SK-N-SH (cell line): ENCODE results near the gene IKZF1. TPM values are rescaled to one million over a fixed set of nuclear protein-coding genes. Genes with fewer than 3 reads are reported as not detected.

Source experiments
- CTCF ChIA-PET: fragments of 300-600, 350-600 bp; formaldehyde crosslinking; extraction: SDS; loops from one replicate; lab custom pipeline; 2021; lab: Yijun Ruan, JAX
- POLR2A ChIA-PET: fragments of 350-600 bp; sonication (Branson Sonifier 250); formaldehyde crosslinking; extraction: SDS; loops from one replicate; lab custom pipeline; 2020; ENCODE audit warnings: antibody characterized with exemption, inconsistent platforms; lab: Yijun Ruan, JAX
- DNase-seq: peaks from one replicate; pipeline ENCODE4 v3.0.0; 2012
- H2AFZ ChIP-seq: fragments of 200-600 bp; sonication (generic); 2 replicates; pipeline ENCODE4 v1.8.1; 2016; ENCODE audit warnings: antibody characterized with exemption, mild to moderate bottlenecking, low read depth
- H3F3A ChIP-seq: fragments of 200-600 bp; sonication (generic); replicated peaks from 2 replicates; pipeline ENCODE3; 2016; ENCODE audit warnings: antibody characterized with exemption, mild to moderate bottlenecking; ENCODE audit not compliant: insufficient read depth
- H3K27ac ChIP-seq, 2 experiments: fragments of 200-500 bp in 1 of 2; fragments of 200-600 bp in 1 of 2; sonication (Bioruptor generic) in 1 of 2; sonication (generic), shearing (Covaris generic) in 1 of 2; 2 replicates each; pipeline versions ENCODE4 v1.5.1 to v1.6.1; 2014 to 2016; ENCODE audit warnings: low read depth in 2 of 2, inconsistent platforms in 1 of 2, low read length in 1 of 2, mild to moderate bottlenecking in 1 of 2, mixed read lengths in 1 of 2
- H3K27me3 ChIP-seq: fragments of 200-600 bp; sonication (generic), shearing (Covaris generic); 2 replicates; pipeline ENCODE4 v1.6.1; 2016; ENCODE audit warnings: mixed run types; ENCODE audit not compliant: insufficient read depth
- H3K36me3 ChIP-seq, 2 experiments: fragments of 200-500 bp in 1 of 2; fragments of 200-600 bp in 1 of 2; sonication (Bioruptor generic) in 1 of 2; sonication (generic) in 1 of 2; replicated peaks in 1 of 2; 2 replicates each; pipeline versions ENCODE3 to v1.5.1; 2014 to 2016; ENCODE audit warnings: low read length in 1 of 2, mild to moderate bottlenecking in 1 of 2; ENCODE audit not compliant: insufficient read depth in 2 of 2, control insufficient read depth in 1 of 2
- H3K4me1 ChIP-seq, 2 experiments: fragments of 200-500 bp in 1 of 2; fragments of 200-600 bp in 1 of 2; sonication (Bioruptor generic) in 1 of 2; sonication (generic), shearing (Covaris generic) in 1 of 2; 2 replicates each; pipeline versions ENCODE4 v1.5.1 to v1.6.1; 2014 to 2016; ENCODE audit warnings: low read depth in 1 of 2, low read length in 1 of 2, mixed run types in 1 of 2; ENCODE audit not compliant: insufficient read depth in 2 of 2, control insufficient read depth in 1 of 2
- H3K4me2 ChIP-seq: fragments of 200-600 bp; sonication (generic), shearing (Covaris generic); 2 replicates; pipeline ENCODE4 v1.6.1; 2017; ENCODE audit warnings: mixed run types
- H3K4me3 ChIP-seq, 2 experiments: fragments of 200-500 bp in 1 of 2; fragments of 200-600 bp in 1 of 2; sonication (Bioruptor generic) in 1 of 2; sonication (generic), shearing (Covaris generic) in 1 of 2; 2 replicates each; pipeline versions ENCODE4 v1.5.1 to v1.8.1; 2014 to 2016; ENCODE audit warnings: low read depth in 2 of 2, inconsistent platforms in 1 of 2, low read length in 1 of 2, mild to moderate bottlenecking in 1 of 2, mixed read lengths in 1 of 2, moderate library complexity in 1 of 2
- H3K79me2 ChIP-seq: fragments of 200-600 bp; sonication (generic); 2 replicates; pipeline ENCODE4 v1.8.1; 2017; ENCODE audit warnings: mild to moderate bottlenecking; ENCODE audit not compliant: insufficient read depth
- H3K9ac ChIP-seq: fragments of 200-600 bp; sonication (generic); 2 replicates; pipeline ENCODE4 v1.6.1; 2017; ENCODE audit warnings: mixed run types
- H3K9me2 ChIP-seq: fragments of 200-600 bp; sonication (generic); 2 replicates; pipeline ENCODE4 v1.6.1; 2017; ENCODE audit warnings: mixed run types
- H3K9me3 ChIP-seq: fragments of 200-600 bp; sonication (generic); 2 replicates; pipeline ENCODE4 v1.6.1; 2017; ENCODE audit warnings: mixed run types, mild to moderate bottlenecking, moderate library complexity
- H4K20me1 ChIP-seq: fragments of 200-600 bp; sonication (generic); 2 replicates; pipeline ENCODE4 v1.6.1; 2017; ENCODE audit warnings: mild to moderate bottlenecking, mixed run types; ENCODE audit not compliant: insufficient read depth
- CHD2 ChIP-seq: fragments of 150-350 bp; IDR thresholded peaks from 2 replicates; pipeline ENCODE4 v1.6.1; 2018; ENCODE audit warnings: low read length; ENCODE audit not compliant: partially characterized antibody
- CTCF ChIP-seq: fragments of 200-600 bp; sonication (generic); IDR thresholded peaks from 2 replicates; pipeline ENCODE4 v1.6.1; 2017; ENCODE audit warnings: antibody characterized with exemption, mild to moderate bottlenecking, moderate library complexity
- ELF1 ChIP-seq: IDR thresholded peaks from 2 replicates; pipeline ENCODE4 v1.4.0; 2012
- EP300 ChIP-seq, 2 experiments: IDR thresholded peaks; 2 replicates each; pipeline versions ENCODE4 v1.4.0 to v1.6.1; 2012; ENCODE audit warnings: borderline replicate concordance in 1 of 2, low read depth in 1 of 2, low read length in 1 of 2
- EZH2phosphoT487 ChIP-seq: fragments of 200-600 bp; sonication (generic); IDR thresholded peaks from 2 replicates; pipeline ENCODE4 v1.6.1; 2017; ENCODE audit warnings: low read depth, mixed run types, mild to moderate bottlenecking, antibody characterized with exemption, moderate library complexity, borderline replicate concordance
- FOSL2 ChIP-seq: IDR thresholded peaks from 2 replicates; pipeline ENCODE4 v1.4.0; 2012; ENCODE audit warnings: low read depth, mild to moderate bottlenecking, moderate library complexity, borderline replicate concordance
- FOXJ3 ChIP-seq: sonication (generic); formaldehyde crosslinking; IDR thresholded peaks from 2 replicates; pipeline ENCODE4 v1.5.1; 2020; ENCODE audit warnings: mild to moderate bottlenecking, missing genetic modification reagents
- GABPA ChIP-seq: IDR thresholded peaks from 2 replicates; pipeline ENCODE4 v1.4.0; 2012; ENCODE audit warnings: low read depth, mild to moderate bottlenecking
- GATA2 ChIP-seq: sonication (generic); formaldehyde crosslinking; IDR thresholded peaks from 2 replicates; pipeline ENCODE4 v1.5.0; 2020; ENCODE audit warnings: mild to moderate bottlenecking, missing genetic modification reagents
- IRF3 ChIP-seq: fragments of 150-350 bp; IDR thresholded peaks from 2 replicates; pipeline ENCODE4 v1.6.1; 2016; ENCODE audit warnings: mild to moderate bottlenecking, low read depth, low read length
- REST ChIP-seq: IDR thresholded peaks from 2 replicates; pipeline ENCODE4 v1.6.1; 2012; ENCODE audit warnings: mild to moderate bottlenecking, low read depth, low read length, moderate library complexity
- RFX5 ChIP-seq: IDR thresholded peaks from 2 replicates; pipeline ENCODE4 v1.6.1; 2012; ENCODE audit warnings: mild to moderate bottlenecking, improper control_type of control experiment, low read length
- RXRA ChIP-seq: IDR thresholded peaks from 2 replicates; pipeline ENCODE4 v1.4.0; 2012; ENCODE audit warnings: low read depth, mild to moderate bottlenecking, borderline replicate concordance
- SIN3A ChIP-seq: IDR thresholded peaks from 2 replicates; pipeline ENCODE4 v1.6.1; 2012; ENCODE audit warnings: low read depth, mild to moderate bottlenecking, low read length, moderate library complexity, borderline replicate concordance
- TAF1 ChIP-seq: IDR thresholded peaks from 2 replicates; pipeline ENCODE4 v1.6.1; 2012; ENCODE audit warnings: low read depth, mild to moderate bottlenecking, low read length, moderate library complexity, borderline replicate concordance
- TCF12 ChIP-seq: IDR thresholded peaks from 2 replicates; pipeline ENCODE4 v1.4.0; 2012
- USF1 ChIP-seq: IDR thresholded peaks from 2 replicates; pipeline ENCODE4 v1.4.0; 2012; ENCODE audit warnings: low read depth, borderline replicate concordance
- WGBS: methylation state at CpG from one replicate; pipeline ENCODE4 v1.1.6; 2017; ENCODE audit warnings: low lambda C conversion rate; 5-methylcytosine and 5-hydroxymethylcytosine counted together
- polyA plus RNA-seq, 3 experiments: library from polyadenylated mRNA; depleted of rRNA; stranded (reverse); fragments of >200 nt; gene quantifications; 2 replicates each; pipeline ENCODE4 v1.2.3, GENCODE V29; 2012

The IKZF1 gene
- polyA plus RNA-seq, 1 of the 3 experiments (the other 2 are of a cell fraction), result not detected

GRCh38 chr7:50348469-50349162 is 44.1 kb downstream of the IKZF1 start:
- no peak for TF ChIP-seq FOSL2
- TF ChIP-seq EP300 (IDR thresholded peaks at IDR 0.05; ENCODE audit: borderline replicate concordance in 1 of 2, low read depth in 1 of 2, low read length in 1 of 2), result no peak
- TF ChIP-seq EZH2phosphoT487, result no peak
- no peak for TF ChIP-seq CTCF
- TF ChIP-seq GABPA, result no peak
- TF ChIP-seq SIN3A, result no peak
- TF ChIP-seq TCF12, result no peak
- TF ChIP-seq ELF1, result no peak
- TF ChIP-seq USF1, result no peak
- TF ChIP-seq CHD2, result no peak
- TF ChIP-seq RFX5, result no peak
- no peak for TF ChIP-seq FOXJ3 (CRISPR knock-in tag)
- no peak for TF ChIP-seq TAF1
- no peak for TF ChIP-seq IRF3
- TF ChIP-seq RXRA, result no peak
- TF ChIP-seq REST, result no peak
- no peak for TF ChIP-seq GATA2
- ChIA-PET CTCF (interaction anchor here (3.5 kb wide), 1 partner anchor 10 kb away, joined by 11 read pairs; no protein-coding TSS in a partner anchor), POLR2A (no interaction called here)
- H3K9ac ChIP-seq, result no peak overlapping the region
- no peak for DNase-seq
- 49% methylated on average over 8 of the region's 8 CpGs for WGBS
- H3K4me1 ChIP-seq, result peaks cover 0 to 18% of the 10 kb centered on the region in 2 experiments; a peak in 2 of 4 replicates
- H3K79me2 ChIP-seq, result no peaks in the 10 kb centered on the region
- no peak overlapping the region for H3K4me3 ChIP-seq
- H3K9me3 ChIP-seq, result no peaks in the 10 kb centered on the region
- H3K4me2 ChIP-seq, result no peak overlapping the region
- H3K27ac ChIP-seq, result no peak overlapping the region
- peaks cover 6% of the 10 kb centered on the region for H3K27me3 ChIP-seq
- no peaks in the 10 kb centered on the region for H3K9me2 ChIP-seq
- H3K36me3 ChIP-seq, result no peaks in the 10 kb centered on the region
- H2AFZ ChIP-seq, result no peak overlapping the region
- no peaks in the 10 kb centered on the region for H3F3A ChIP-seq
- no peaks in the 10 kb centered on the region for H4K20me1 ChIP-seq
